HG03432 (cell line): ENCODE measurements around the gene ABTB2.
"Not testable (repeated sequence)": the region's sequence is repeated elsewhere in the genome, so short reads cannot be mapped to it uniquely, and the experiment has no call there.

Source experiments
- ATAC-seq: cut with Tn5 transposase; IDR thresholded peaks from one replicate; pipeline ENCODE4 v1.9.1; 2021; ENCODE audit warnings: mild to moderate bottlenecking, moderate library complexity; ENCODE audit not compliant: unreplicated experiment

Gene ABTB2

GRCh38 chr11:34218756-34219155 lies 139.1 kb downstream of the ABTB2 start:
- not testable (repeated sequence) for ATAC-seq

- no peak for ATAC-seq
Measured at GRCh38 chr11:34218067-34218466, 139.7 kb downstream of the ABTB2 start.

DNA sequence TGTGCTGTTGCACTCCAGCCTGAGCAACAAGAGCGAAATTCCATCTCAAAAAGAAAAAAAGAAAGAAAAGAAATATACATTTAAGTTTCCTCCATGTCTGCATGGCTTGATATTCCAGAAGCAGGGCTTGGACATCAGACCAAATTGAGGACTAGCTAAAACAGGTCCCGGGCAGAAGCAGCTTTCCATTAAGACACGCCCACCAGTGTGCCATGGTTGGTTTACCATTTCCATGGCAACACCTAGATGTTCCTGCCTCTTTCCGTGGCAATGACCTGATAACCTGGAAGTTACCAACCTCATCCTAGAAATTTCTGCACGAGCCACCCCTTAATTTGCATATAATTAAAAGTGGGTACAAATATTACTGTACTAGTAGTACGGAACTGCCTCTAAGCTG lies 141.1 kb downstream of the ABTB2 start:
- ATAC-seq = no peak

DNA sequence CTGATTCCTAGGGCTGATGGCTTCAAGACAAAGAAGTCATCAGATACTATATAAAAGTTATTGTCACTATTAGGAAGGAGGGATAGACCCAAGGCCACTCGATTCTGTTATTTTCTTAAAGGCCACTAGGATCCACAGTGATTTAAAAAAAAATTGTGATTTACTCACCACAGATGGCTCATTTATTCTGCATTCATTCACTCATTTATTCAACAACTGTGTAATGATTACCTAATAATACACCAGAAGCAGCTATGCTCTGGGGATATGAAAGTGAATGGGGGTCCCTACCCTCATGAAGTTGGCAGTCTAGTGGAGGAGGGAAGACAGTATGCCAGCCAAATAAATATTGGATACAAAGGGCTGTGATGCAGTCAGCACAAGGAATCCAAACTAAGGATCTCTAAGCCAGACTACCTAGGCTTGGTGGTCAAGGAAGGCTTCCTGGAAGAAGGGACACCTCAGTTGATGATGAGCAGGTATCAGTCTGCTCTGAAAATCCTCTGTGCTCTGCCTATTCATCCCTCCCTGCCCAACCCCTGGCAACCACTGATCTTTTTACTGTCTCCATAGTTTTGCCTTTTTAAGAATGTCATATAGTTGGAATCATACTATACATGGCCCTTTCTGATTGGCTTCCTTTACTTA lies 141.9 kb downstream of the ABTB2 start:
- ATAC-seq = no peak

GRCh38 chr11:34214961-34215805 lies 142.6 kb downstream of the ABTB2 start:
- ATAC-seq = peak; percentile 84

DNA sequence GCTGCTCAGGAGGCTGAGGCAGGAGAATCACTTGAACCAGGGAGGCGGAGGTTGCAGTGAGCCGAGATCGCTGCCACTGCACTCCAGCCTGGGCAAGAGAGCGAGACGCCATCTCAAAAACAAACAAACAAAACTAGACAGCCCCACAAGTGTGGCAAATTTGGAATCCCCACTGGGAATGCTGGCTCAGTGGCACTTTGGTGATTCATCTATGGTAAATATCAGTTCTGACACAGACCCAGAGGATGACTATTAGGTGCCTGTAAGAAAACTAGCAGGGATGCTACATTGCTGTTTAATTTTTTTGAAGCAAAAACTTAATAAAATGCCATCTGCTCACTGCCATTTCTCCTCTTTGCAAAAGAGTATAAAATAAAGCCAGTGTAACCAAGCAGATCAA lies 144.4 kb downstream of the ABTB2 start:
- no peak for ATAC-seq

DNA sequence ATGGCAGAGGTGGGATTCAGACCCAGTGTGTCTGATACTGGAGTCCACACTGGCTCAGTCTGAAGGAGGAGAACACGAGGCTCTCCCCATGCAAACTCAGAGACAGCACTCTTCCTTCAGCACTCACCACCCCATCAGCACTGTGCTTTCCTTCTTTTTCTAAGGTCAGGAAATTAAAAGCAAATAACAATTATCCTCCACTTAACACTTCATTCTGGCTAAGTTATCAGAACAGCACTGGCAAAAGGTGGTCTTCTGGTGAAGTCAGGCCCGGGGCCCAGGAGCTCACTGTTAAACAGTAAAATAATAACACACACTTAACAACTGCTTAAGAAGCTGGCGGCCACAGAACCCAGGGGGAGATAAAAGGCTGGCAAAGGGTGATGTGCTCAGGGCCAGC lies 145.2 kb downstream of the ABTB2 start:
- no peak for ATAC-seq

DNA sequence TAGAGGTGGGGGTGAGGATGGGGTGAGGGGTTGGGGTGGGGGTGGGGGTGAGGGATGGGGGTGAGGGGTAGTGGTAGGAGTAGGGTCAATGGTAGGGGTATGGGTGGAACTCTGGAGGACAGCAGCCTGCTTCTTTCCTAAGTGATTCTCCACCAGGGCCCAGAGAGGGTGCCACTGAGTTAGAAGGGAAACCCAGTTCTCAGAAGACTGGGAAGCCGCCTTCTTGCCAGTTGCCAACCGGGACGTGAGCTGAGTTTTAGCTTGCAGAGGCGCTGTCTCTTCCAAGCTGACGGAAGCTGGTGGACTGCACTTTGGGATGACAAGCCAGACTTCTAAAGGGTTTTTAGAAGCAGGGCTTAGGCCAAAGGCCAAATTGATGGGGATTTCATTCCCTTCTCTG lies 148.0 kb downstream of the ABTB2 start:
- no peak for ATAC-seq

DNA sequence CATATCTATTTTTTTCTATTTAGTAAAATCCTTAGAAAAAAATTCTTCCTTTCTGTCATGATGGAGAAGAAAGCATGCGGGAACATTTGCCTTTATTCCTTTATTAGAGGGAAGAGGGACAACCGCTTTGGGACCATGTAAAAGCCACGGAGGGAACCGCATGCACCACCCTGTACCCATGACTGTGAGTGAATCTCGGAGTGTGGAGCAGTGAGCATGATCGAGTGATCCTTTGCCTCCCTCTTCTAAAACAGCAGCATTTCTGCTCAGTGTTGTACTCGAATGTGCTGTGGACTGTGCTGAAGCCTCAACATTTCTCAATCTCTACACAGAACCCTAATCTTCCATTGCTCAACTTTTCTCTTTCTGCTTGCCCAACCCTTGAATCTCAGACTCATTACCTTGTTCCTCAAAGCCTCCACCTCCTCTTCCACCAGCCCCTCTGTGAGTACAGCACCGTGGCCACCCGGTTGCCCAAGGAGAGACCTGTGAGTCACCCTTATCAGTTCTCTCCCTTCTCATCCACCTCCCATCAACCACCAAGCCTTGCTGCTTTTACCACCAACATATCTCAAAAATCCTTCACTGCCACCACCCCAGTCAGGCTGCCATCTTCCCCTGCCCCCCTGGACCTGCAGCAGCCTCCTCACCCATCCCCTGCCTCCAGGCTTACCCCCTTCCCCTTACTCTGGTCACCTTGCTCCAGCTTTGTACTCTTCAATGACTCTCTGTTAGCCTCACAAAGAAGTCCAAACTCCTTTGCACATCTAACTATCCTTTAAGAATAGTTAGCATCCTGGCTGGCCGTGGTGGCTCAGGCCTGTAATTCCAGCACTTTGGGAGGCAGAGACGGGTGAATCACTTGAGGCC lies 149.3 kb downstream of the ABTB2 start:
- ATAC-seq = no peak

DNA sequence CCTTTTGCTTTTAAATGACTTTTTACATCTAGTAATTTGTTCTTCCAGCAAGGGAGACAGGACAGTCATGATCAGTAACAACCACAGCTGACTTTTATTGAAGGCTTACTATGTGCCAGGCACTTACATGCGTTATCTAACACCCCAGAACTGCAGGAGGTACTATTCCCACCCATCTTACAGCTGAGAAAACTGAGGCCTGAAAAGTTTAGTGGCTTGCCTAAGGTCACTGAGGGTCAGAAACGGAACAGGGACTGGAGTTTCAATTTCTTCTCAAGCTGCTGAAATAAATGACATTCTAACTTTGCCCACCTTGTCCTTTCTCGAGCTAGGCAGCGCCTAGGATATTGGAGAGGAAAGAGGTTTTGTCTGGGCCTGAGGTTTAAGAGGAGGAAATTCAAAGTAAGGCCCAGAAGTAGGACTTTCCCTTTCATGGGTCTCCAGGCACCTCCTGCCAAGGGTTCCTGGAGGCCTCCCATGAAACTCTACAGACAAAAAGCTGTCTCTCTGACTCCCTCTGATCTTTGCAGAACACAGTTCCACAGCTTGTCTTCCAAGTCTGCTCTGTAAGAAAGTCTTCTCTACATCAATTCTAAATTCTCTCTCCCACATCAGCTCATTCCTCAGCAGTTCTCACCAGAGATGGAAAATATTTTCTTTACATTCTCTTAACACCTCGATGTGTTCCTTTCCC lies 150.2 kb downstream of the ABTB2 start:
- no peak for ATAC-seq

DNA sequence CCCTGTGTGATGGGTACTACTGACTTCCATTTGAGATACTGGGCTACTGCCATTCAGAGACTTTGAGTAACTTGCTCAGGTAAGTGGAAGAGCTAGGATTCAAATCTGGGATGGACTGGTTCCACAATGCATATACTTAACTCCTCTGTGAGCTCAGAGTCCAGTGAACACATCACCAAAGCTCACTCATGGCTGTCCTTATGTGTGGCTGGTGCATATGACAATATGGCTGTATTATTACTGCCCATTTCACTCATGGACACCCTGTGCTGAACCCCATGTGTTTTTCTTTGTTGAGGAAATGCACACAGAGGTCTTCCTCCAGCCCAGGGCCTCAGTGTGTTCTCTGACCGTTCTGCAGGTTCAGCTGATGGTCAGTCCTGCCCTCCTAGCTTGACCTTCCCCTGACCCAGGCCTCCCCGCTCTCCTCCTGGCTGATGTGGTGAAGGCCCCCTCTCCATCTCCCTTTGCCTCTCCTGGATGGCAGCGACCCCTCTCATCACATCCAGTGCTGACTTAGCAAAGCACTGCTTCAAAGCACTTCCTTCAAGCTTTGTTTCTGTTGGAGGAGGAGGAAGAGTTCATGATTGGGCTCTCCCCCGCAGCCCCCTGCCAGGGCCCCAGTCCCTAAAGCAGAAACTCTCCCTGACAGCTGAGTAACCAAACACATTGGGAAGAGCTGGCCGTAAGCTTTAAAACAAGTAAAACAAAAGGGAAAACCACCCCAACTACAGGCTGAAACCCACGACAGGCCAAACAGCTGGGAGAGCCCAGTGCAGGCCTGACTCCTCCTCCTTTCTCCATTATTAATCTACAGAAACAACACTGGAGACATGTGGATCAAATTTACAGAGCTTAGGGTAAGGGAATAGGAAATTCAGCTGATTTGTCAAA lies 151.2 kb downstream of the ABTB2 start:
- no peak for ATAC-seq

DNA sequence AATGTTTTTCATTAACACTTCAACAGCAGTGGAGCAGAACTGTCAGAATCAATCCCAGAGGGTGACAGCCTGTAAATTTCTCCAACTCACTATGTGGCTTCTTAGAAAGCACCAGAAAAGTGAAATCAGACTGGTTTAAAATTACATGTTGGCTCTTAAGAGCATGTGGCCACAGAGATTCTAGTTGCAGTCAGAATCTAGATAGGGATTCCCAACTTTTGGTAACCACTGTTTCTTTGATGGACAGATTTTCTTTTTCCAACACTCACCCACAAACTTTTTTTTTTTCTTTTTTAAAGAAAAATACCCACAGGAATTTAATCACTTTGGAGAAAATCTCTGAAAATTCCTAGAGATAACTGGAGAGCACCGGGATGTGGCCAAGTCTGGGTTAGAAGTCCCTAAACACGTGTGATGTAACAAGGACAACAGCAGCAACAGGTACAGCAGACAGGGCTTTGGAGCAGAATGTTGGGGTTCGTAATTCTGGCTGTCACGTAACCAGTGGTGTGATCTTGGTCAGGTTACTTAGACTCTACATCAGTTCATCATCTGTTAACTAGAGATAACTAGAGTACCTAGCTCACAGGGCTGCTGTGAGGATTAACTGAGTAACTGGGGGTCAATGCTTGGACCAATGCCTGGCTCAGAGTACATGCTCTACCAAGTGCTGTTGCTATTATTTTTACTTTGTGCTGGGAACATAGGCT lies 152.3 kb downstream of the ABTB2 start:
- ATAC-seq = no peak

- ATAC-seq = peak; percentile 38
Measured at GRCh38 chr11:34204396-34205279, 153.2 kb downstream of the ABTB2 start.

DNA sequence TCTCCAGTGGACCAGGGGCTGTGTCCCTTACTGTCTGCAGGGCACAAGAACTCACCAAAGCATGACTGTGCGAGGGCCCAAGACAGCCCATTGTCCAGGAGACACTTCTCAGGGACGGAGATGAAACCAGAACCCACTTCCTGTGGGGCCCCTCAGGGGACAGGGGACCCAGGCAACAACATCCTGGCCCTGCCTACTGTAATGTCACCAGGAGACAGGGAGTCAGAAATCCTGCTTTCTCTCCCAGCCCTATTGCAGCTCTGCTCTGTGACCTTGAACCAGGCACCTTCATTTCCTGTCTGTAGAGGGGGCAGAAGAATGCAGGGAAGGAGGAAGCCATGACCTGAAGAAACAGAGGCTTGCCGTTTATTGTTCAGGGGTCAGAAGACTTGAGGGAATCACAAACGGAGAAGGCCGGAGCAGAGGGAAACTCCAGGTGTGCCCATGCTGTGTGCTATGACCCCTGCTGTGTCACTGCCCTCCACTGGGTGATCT lies 154.4 kb downstream of the ABTB2 start:
- peak; percentile 47 for ATAC-seq

DNA sequence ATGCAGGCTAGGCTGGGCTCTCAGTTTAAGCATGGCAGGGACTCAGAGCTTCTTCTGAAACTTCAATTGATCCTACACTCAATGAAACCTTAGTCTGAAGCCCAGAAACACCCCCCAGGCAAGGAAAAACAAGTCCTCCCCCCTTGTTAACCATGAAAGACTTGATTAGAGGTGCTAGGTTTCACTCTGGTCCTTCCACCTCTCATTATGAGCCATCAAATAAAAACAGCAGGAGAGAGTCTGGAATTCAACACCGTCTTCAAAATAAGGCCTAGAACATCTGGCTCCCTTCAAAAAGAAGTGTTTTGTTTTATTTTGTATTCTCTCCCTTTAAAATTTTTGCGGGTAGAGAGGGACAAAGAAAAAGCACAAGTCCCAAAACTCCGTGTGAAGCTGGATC lies 156.7 kb downstream of the ABTB2 start:
- no peak for ATAC-seq

- ATAC-seq = no peak
Measured at GRCh38 chr11:34199525-34199924, 158.3 kb downstream of the ABTB2 start.

GRCh38 chr11:34198523-34198922 lies 159.3 kb downstream of the ABTB2 start:
- ATAC-seq = no peak

DNA sequence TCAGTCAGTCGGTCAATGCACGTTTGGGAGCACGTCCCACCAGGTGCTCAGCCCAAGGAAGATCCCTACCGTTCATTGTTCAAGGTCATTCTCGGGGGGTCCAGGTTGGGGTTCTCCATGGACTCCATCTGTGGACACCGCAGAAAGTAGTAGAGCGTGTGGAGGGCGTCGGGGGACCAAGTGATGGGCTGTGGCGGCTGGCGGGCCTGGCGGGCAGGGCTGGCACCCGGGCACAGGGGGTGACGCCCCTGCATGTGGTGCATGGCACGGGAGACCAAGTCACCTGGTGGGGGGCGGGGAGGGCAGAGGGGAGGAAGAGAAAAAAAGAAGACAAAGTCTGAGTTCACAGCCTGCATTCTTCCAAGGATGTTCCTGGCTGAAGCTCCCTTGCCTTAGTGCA lies 160.6 kb downstream of the ABTB2 start:
- ATAC-seq = no peak
